Epithelial cell of proximal tubule (primary cell): ENCODE measurements around the gene DAPL1. TPM values are rescaled to one million over a fixed set of nuclear protein-coding genes. Genes with fewer than 3 reads are reported as not detected.

Experiments
- DNase-seq: peaks from one replicate; pipeline ENCODE4 v3.0.0-alpha.2; 2011; ENCODE audit warnings: low read depth
- H3K4me3 ChIP-seq: 2 replicates; pipeline ENCODE4 v1.5.1; 2011; ENCODE audit warnings: low read depth, mild to moderate bottlenecking, low read length
- CTCF ChIP-seq: conservative IDR thresholded peaks from 2 replicates; pipeline ENCODE4 v1.5.1; 2012; ENCODE audit warnings: low read depth, mild to moderate bottlenecking, low read length
- total RNA-seq: library from RNA; depleted of rRNA; stranded (reverse); fragments of >200 nt; gene quantifications from 2 replicates; pipeline ENCODE4 v1.2.3, GENCODE V29; 2015

The DAPL1 gene
- total RNA-seq, 1 donor from 2014 or later, result not detected

DNA sequence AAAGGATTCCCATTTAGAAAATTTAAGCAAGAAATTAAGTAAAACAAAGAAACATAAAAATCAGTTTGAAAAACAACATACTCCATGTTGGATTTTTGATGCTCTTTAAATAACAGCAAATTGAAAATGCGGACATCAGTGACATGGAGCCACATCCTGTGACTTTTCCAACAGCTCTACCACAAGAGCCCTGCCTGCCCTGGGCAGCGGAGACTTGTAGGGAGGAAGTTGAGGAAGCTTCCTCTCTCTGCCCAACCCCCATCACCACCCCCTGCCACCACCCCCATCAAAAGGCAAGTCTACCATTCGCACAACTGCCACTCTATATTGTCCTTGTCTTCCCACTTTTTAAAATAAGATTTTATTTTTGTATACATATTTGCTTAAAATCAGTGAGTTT lies 32.8 kb upstream of the DAPL1 start:
- DNase-seq, result no peak
- no peak for TF ChIP-seq CTCF
- no peak overlapping the region for H3K4me3 ChIP-seq

DNA sequence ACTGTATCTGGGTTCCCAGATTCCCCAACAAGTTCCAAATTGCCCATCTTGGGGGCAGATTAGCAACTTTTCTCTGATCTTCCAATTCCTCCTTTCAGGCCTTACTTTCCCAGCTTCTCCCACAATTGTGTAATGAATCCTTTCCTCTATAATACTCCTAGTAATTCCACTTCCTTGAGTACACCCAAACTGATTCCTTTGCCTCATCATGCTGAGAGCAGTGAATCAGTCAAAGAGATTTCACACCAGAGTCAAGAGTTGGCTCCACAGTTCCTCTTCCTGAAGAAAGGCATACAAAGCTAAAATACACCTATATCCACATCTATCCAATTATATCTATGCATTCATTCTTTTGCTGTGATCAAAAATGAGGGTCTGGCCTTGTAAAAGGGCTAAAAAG lies 28.6 kb upstream of the DAPL1 start:
- no peak overlapping the region for H3K4me3 ChIP-seq
- no peak for DNase-seq
- no peak for TF ChIP-seq CTCF

DNA sequence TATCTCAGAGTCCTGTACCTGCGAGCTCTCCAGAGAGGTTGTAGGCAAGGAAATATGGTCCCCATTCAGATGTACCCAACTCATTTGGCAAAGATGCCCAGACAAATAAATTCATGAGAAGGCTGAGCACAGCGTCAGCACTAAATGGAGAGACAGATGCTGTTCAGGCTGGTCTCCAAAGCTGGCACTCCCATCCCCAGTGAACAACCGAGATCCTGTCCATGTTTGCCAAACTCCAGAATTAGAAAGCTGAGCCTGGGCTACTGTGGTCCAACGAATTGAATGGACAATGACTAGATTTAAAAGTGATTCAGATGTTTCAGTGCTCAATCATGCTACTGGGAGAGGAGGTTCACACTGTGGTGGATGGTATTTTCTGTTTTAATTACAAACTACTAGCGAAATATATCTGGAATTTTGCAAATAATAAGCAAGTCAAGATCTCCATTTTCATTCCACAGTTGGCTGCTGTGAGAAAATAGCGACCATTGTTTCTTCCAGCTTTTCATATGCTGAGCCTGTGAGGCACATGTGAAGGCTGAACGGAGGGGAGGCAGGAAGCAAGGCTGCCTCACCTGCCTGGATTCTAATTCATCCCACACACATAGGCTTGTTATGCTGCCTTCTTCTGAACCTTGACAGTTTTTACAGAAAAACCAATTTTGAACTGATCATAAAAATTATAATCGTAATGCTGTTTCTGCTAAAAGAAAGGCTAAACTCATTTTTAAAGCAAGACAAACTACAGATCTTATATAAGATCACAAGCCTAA lies 22.6 kb upstream of the DAPL1 start:
- TF ChIP-seq CTCF, result no peak
- H3K4me3 ChIP-seq, result no peak overlapping the region
- no peak for DNase-seq

- DNase-seq, result no peak
- H3K4me3 ChIP-seq, result no peak overlapping the region
- no peak for TF ChIP-seq CTCF
Observed at GRCh38 chr2:158773121-158773520, 22.0 kb upstream of the DAPL1 start.

DNA sequence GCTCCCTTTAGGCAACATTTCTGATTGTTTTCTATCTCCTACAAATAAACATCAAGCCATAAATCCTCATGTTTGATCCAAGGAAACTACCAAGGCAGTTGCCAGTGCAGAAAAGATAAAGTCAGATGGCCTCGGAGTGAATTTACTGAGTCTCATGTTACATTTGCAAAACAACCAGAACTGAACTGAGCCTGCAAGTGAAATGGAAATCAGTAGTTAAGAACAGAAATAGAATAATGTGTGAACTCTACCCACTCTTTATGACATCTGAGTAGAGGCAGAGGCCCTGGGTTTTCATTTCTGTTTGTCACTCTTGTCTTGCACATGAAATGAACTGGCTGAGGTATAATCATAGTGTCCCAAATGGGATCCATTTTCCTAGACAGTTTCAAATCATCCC lies 20.4 kb upstream of the DAPL1 start:
- no peak for TF ChIP-seq CTCF

DNA sequence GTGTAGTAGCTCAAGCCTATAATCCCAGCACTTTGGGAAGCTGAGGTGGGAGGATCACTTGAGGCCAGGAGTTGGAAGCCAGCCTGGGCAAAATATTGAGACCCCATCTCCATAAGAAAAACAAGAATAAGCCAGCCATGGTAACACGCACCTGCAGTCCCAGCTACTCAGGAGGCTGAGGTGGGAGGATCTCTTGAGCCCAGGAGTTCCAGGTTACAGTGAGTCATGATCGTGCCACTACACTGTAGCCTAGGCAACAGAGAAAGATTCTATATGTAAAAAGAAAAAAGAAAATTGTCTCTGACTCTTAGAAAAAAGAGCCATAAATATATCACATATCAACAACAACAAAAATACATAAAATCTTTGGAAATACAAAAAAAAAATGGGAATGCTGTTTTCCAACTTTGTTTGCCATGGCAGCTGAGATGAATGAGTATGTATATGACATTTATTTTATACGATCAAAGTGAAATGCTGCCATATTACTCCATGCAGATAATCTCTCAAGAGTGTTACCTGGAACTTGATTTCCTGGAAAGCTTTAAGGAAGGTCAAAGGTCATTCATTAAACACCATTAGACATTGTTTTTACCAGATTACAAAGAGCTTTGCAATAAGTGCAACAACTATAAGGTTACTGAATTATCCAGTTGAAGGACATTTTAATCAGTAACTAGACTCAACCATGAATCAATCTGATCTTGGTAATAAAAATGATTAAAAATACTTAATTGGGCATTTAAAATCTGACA lies 19.7 kb upstream of the DAPL1 start:
- no peak for TF ChIP-seq CTCF
- H3K4me3 ChIP-seq, result no peak overlapping the region
- DNase-seq, result no peak

More for the DNA sequence above, 20.4 kb upstream of the DAPL1 start:
- DNase-seq, result no peak
- no peak overlapping the region for H3K4me3 ChIP-seq
